Measurements from ENCODE around the gene RPUSD4. TPM values are rescaled to one million over a fixed set of nuclear protein-coding genes. Genes with fewer than 3 reads are reported as not detected.

Gene RPUSD4
- total and polyA plus RNA-seq, 9 of the 15 experiments (the other 6 are each of a cell fraction or from before 2014, with no cell fraction given): 27.4 to 56.2 (median 44.6) TPM

DNA sequence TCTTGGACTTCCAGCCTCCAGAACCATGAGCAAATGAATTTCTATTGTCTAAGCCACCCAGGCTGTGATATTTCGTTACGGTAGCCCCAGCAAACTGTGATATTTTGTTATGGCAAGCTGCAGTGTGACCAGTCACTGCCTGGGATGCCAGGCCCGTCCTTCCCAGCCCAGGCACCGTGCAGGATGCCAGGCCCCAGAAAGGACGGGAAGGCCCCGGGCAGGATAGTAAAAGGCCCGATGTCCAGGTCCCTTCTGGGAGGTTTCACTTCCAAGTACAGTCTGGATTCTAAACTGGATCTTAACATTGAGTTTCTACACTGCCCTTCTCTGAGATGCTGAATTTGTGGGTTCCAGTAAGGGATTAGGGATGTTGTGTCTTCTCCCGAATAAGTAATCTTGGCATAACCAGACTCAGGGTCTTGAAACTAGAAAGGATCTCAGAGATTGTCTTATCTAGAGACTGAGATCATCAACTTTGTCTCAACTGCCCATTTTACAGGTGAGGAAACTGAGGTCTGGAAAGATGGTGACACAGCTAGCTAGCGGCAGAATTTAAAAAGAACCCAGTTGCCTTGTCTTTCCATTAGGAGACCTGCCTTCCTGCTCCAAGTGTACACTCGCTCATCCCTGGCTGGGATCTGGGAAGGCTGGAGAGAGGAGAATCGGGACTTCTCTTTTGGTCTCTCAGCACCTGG lies 19.9 kb downstream of the RPUSD4 start (continued):
- TF ChIP-seq, protein P1, sequence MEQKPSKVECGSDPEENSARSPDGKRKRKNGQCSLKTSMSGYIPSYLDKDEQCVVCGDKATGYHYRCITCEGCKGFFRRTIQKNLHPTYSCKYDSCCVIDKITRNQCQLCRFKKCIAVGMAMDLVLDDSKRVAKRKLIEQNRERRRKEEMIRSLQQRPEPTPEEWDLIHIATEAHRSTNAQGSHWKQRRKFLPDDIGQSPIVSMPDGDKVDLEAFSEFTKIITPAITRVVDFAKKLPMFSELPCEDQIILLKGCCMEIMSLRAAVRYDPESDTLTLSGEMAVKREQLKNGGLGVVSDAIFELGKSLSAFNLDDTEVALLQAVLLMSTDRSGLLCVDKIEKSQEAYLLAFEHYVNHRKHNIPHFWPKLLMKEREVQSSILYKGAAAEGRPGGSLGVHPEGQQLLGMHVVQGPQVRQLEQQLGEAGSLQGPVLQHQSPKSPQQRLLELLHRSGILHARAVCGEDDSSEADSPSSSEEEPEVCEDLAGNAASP (IDR thresholded peaks at IDR 0.05): no peak

DNA sequence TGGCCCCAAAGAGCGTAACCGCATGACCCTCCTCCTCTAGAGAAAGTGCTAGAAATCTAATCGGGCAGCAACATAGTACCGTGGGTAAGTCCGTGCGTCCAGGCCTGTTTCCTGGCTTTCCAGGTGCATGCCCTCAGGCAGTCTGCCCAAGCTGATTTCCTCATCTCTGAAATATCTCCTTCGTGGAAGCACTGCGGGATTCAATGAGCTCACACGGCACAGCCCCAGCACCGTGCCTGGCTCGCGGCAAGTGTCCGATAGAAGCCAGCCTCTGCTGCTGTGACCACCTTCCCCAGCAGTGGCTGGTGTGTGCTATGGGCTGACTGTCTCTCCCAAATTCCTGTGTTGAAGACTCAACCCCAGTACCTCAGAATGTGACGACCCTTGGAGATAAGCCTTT lies 20.7 kb downstream of the RPUSD4 start:
- intact Hi-C loops (cut with micrococcal nuclease): loop anchor here (5.0 kb wide), 1 partner anchor 248 kb away; no protein-coding TSS in a partner anchor
- H3K27ac ChIP-seq (ENCODE audit: extremely low read depth, low read depth, low read length): no peak overlapping the region
- BruUV-seq (replicated peaks): no TSS peak
- 92% methylated on average over 14 of the region's 14 CpGs for WGBS (ENCODE audit: insufficient coverage, low coverage, missing lambda C conversion rate)
- no peak overlapping the region; a peak in 1 of 4 replicates for H3K9ac ChIP-seq (ENCODE audit: insufficient read depth in 1 of 2, low read depth in 2 of 2, low read length in 2 of 2)
- no peaks in the 10 kb centered on the region for H3K4me1 ChIP-seq (replicated peaks in 1 of 2; ENCODE audit: control insufficient read depth in 2 of 2, insufficient read depth in 2 of 2, low read length in 2 of 2)
- DNase-seq (ENCODE audit: extremely low read depth in 1 of 4, low spot score in 3 of 4): no peak
- no peak overlapping the region for H3K4me2 ChIP-seq (ENCODE audit: insufficient read depth, low read length)
- H3K27me3 ChIP-seq (ENCODE audit: control insufficient read depth in 2 of 2, insufficient read depth in 2 of 2, low read length in 2 of 2): no peaks in the 10 kb centered on the region
- no peaks in the 10 kb centered on the region for H3K9me1 ChIP-seq (ENCODE audit: control insufficient read depth, insufficient read depth, low read length)
- POLR2A ChIA-PET: no interaction called here
- H3K4me3 ChIP-seq: no peak overlapping the region
- no peak for ATAC-seq
- CTCF ChIA-PET (ENCODE audit: low intra/inter-chr PET ratio): no interaction called here
- H4K20me1 ChIP-seq (replicated peaks; ENCODE audit: control insufficient read depth, insufficient read depth, low read length): peaks cover 5% of the 10 kb centered on the region; the same call in 1 of the 2 replicates
- FAIRE-seq: no peak
- peaks cover 55% of the 10 kb centered on the region for H3K36me3 ChIP-seq (ENCODE audit: control insufficient read depth, insufficient read depth, low read length)
- H3K9me3 ChIP-seq (replicated peaks; ENCODE audit: control insufficient read depth, insufficient read depth, low read depth, low read length): no peaks in the 10 kb centered on the region
- H2AFZ ChIP-seq (ENCODE audit: low read depth, low read length): no peak overlapping the region
- in situ Hi-C loops (cut with MboI): no loop called here
- H3K79me2 ChIP-seq (ENCODE audit: control insufficient read depth, insufficient read depth, low read length): no peaks in the 10 kb centered on the region
- TF ChIP-seq U2AF1 (optimal IDR thresholded peaks at IDR 0.05; ENCODE audit: low read depth, low read length) (no peak), ZNF507 (tag; conservative IDR thresholded peaks at IDR 0.05) (no peak), ZFP1 (CRISPR knock-in tag; IDR thresholded peaks at IDR 0.05) (no peak), TAF15 (IDR thresholded peaks at IDR 0.05; ENCODE audit: low read depth, low read length) (no peak), PURB (CRISPR knock-in tag; IDR thresholded peaks at IDR 0.05; ENCODE audit: low read depth) (no peak), NFIC (IDR thresholded peaks at IDR 0.05) (no peak), ZNF174 (CRISPR knock-in tag; IDR thresholded peaks at IDR 0.05) (no peak), FOXK1 (CRISPR knock-in tag; IDR thresholded peaks at IDR 0.05; ENCODE audit: borderline replicate concordance) (no peak), THRAP3 (IDR thresholded peaks at IDR 0.05; ENCODE audit: borderline replicate concordance) (no peak)
- TF ChIP-seq, protein P2, sequence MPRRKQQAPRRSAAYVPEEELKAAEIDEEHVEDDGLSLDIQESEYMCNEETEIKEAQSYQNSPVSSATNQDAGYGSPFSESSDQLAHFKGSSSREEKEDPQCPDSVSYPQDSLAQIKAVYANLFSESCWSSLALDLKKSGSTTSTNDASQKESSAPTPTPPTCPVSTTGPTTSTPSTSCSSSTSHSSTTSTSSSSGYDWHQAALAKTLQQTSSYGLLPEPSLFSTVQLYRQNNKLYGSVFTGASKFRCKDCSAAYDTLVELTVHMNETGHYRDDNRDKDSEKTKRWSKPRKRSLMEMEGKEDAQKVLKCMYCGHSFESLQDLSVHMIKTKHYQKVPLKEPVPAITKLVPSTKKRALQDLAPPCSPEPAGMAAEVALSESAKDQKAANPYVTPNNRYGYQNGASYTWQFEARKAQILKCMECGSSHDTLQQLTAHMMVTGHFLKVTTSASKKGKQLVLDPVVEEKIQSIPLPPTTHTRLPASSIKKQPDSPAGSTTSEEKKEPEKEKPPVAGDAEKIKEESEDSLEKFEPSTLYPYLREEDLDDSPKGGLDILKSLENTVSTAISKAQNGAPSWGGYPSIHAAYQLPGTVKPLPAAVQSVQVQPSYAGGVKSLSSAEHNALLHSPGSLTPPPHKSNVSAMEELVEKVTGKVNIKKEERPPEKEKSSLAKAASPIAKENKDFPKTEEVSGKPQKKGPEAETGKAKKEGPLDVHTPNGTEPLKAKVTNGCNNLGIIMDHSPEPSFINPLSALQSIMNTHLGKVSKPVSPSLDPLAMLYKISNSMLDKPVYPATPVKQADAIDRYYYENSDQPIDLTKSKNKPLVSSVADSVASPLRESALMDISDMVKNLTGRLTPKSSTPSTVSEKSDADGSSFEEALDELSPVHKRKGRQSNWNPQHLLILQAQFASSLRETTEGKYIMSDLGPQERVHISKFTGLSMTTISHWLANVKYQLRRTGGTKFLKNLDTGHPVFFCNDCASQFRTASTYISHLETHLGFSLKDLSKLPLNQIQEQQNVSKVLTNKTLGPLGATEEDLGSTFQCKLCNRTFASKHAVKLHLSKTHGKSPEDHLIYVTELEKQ (CRISPR knock-in tag; IDR thresholded peaks at IDR 0.05): no peak
- TF ChIP-seq, protein P3, sequence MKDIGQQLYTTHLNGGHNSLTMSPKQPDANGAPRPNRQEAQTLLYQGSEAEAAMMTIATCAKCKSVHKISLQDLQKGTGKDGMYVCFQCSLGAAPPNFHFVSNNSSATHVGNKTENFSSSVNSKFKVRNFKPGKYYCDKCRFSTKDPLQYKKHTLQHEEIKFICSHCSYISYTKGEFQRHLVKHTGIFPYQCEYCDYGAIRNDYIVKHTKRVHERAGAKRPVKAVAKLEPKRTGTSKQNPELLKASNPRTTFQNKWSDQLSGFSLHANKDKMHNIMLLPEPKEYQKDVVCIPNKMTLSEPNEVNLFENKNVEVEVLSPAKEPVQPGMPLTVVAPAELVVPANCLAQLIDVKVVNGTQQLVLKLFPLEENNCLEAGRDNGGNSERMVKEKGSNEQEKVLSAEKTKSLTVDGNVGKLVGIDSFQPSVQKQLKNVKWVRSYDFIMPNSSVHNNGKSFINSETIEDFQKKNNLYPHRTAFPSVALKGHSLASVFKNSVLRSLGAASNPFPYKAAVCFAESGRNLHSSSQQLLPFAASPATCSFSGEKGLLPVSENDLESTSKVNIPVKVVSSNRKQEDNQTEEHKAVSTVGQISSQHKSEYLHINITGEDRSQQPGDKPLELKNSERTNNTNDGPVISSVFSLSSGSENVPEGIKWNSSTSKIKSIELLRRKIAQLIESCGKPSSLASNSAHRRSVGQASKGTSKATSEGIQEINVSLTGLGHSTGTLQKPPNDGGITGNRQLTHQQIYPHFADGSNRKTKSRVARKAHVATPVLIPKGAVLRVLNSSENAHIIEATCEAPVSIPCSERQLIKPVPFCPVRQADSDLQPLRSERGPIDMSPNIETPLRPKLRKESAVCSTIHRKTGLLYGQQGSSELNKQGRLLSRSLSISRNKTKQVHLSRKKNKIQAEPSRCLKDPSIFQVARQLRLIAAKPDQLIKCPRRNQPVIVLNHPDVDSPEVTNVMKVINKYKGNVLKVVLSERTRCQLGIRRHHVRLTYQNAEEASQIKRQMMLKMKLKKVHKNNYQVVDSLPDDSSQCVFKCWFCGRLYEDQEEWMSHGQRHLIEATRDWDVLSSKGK (CRISPR knock-in tag; IDR thresholded peaks at IDR 0.05): no peak

Data from K562 (cell line).